Kidney glomerular epithelial cell (primary cell): ENCODE measurements around the gene MPZ.
A peak's percentile ranks its signal among the peaks of the same experiment; 100 is the strongest.
"Not testable (repeated sequence)": the region's sequence is repeated elsewhere in the genome, so short reads cannot be mapped to it uniquely, and the experiment has no call there.

Experiments
- DNase-seq: peaks from one replicate; lab custom pipeline; 2025; lab: John Stamatoyannopoulos, UW

MPZ gene

GRCh38 chr1:161300478-161300877 lies 9.3 kb downstream of the MPZ start:
- DNase-seq, result no peak

- no peak for DNase-seq
Measured at GRCh38 chr1:161299347-161299746, 10.4 kb downstream of the MPZ start.

GRCh38 chr1:161298116-161298515 lies 11.7 kb downstream of the MPZ start:
- DNase-seq, result no peak

- no peak for DNase-seq
Measured at GRCh38 chr1:161297415-161297814, 12.4 kb downstream of the MPZ start.

- DNase-seq, result no peak
Measured at GRCh38 chr1:161290779-161291178, 19.0 kb downstream of the MPZ start.

GRCh38 chr1:161287482-161288054 lies 22.2 kb downstream of the MPZ start:
- DNase-seq, result no peak

- DNase-seq, result no peak
Measured at GRCh38 chr1:161285521-161285920, 24.2 kb downstream of the MPZ start.

GRCh38 chr1:161285113-161285512 lies 24.7 kb downstream of the MPZ start:
- DNase-seq, result no peak

GRCh38 chr1:161282991-161283390 lies 26.8 kb downstream of the MPZ start:
- DNase-seq, result no peak

GRCh38 chr1:161274874-161275273 lies 34.9 kb downstream of the MPZ start:
- no peak for DNase-seq

GRCh38 chr1:161273402-161273801 lies 36.4 kb downstream of the MPZ start:
- no peak for DNase-seq

- no peak for DNase-seq
Measured at GRCh38 chr1:161267321-161267720, 42.4 kb downstream of the MPZ start.

- no peak for DNase-seq
Measured at GRCh38 chr1:161266836-161267235, 42.9 kb downstream of the MPZ start.

- peak; percentile 4 for DNase-seq
Measured at GRCh38 chr1:161266202-161266601, 43.6 kb downstream of the MPZ start.

GRCh38 chr1:161265305-161265704 lies 44.5 kb downstream of the MPZ start:
- no peak for DNase-seq

- DNase-seq, result no peak
Measured at GRCh38 chr1:161261261-161262235, 48.2 kb downstream of the MPZ start.

- no peak for DNase-seq
Measured at GRCh38 chr1:161260376-161261260, 49.1 kb downstream of the MPZ start.

GRCh38 chr1:161259765-161260164 lies 50.0 kb downstream of the MPZ start:
- DNase-seq, result no peak

- no peak for DNase-seq
Measured at GRCh38 chr1:161259345-161259702, 50.4 kb downstream of the MPZ start.

GRCh38 chr1:161258439-161259344 lies 51.1 kb downstream of the MPZ start, which contains the start of gene PCP4L1:
TSS of gene PCP4L1 (plus strand) at chr1:161258745. CDS start at chr1:161258975, 230 bp downstream.
- DNase-seq, result no peak

GRCh38 chr1:161257109-161257508 lies 52.7 kb downstream of the MPZ start:
- not testable (repeated sequence) for DNase-seq
